Stimulated activated CD8-positive, alpha-beta memory T cell treated with anti-CD3 and anti-CD28 coated beads, Interleukin-7, amount 100 ng/mL, for 4 hours (primary cell): ENCODE measurements around the gene RTP3.
"Not testable (repeated sequence)": the region's sequence is repeated elsewhere in the genome, so short reads cannot be mapped to it uniquely, and the experiment has no call there.

ENCODE experiments used
- DNase-seq, 2 donors: peaks; one replicate each; pipeline ENCODE4 v3.0.0-alpha.2; 2020; ENCODE audit warnings: low read depth in 2 of 2

The RTP3 gene

DNA sequence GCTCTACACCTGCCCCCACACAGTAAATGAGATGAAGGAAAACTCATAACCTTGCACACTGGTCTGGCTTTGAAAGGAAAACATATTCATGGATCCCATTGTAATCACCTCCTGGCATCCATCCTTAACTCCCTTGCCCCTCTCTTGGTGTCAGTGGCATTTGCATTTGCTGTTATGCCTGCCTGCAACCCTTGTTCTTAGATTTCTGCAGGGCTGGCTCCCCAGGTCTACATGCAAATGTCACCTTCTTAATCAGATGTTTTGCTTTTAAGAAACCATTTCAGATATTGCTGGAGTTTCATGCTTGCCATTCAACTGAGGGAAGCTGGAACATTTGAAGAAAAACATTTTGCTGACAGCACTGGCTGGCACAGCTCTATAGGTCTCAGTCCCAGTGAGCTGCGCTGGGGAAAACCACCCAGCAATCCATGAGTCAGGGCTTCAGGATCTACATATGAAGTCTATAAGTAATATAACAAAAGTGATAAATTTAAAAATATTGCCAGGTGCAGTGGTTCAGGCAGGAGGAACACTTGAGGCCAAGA, 49.2 kb downstream of the RTP3 start:
- no peak for DNase-seq

DNA sequence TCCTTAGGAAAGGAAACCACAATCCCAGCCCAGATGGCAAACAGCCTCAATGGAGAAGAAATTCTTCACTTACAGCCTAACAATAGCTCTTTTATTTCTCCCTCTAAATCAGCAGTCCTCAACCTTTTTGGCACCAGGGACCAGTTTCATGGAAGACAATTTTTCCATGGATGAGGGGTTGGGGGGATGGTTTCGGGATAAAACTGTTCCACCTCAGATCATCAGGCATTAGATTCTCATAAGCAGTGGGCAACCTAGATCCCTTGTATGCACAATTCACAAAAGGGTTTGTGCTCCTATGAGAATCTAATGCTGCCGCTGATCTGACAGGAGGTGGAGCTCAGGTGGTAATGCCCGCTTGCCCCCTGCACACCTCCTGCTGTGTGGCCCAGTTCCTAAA, 50.8 kb downstream of the RTP3 start:
- not testable (repeated sequence) for DNase-seq

DNA sequence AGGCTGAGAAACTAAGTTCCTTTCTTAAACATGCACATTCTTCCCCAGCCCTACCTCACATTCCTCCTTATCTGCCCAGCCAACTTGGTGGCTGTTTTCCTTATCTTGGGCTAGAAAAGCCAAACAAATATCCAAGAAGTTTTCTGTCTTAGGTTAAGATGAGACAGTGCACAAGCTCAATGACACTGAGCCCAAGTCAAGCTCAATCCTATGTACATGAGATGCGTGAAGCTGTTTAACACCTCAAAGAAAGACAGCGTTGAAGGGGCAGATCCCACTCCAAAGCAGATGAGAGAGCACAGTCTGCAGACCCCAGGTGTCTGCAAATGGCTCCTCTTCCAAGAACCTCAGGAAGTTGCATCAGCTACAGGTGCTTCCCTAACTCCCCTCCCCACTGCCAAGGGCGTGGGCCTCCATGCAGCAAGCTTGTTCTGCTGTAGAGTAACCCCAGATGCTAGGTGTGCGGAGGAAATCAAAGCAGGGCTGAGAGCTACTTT, 51.7 kb downstream of the RTP3 start:
- no peak for DNase-seq

DNA sequence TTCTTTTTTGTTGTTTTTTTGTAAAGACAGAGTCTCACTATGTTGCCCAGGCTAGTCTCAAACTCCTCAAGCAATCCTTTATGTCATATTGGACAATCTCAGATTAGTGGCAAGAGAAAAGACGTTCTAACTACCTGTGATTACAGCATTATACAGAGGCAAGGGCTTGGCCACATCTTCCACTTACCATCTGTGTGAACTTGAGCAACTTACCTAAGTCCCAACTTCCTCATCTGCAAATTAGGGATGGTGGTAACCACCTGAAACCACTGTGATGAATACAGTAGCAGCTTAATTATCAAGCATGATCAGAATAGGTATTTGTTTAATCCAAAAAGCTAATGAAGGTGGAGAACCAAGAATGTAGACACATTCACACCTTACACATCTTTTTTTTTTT, 52.2 kb downstream of the RTP3 start:
- no peak for DNase-seq
